DND-41 (cell line): ENCODE measurements around the gene CAPS2.

Experiments
- ATAC-seq: fragments of 200-7000 bp; cut with Tn5 transposase; 3 replicates; pipeline ENCODE4 v1.9.1; 2021; ENCODE audit warnings: low read depth; ENCODE audit not compliant: insufficient read depth
- DNase-seq: peaks from one replicate; pipeline ENCODE4 v3.0.0-alpha.2; 2020
- H2AFZ ChIP-seq: 2 replicates; pipeline ENCODE4 v1.6.0; 2012; ENCODE audit warnings: low read depth, low read length
- H3K27ac ChIP-seq: 2 replicates; pipeline ENCODE4 v1.5.1; 2012; ENCODE audit warnings: low read length, inconsistent platforms
- H3K27me3 ChIP-seq: fragments of 200-600 bp; sonication (generic); 2 replicates; pipeline ENCODE4 v1.6.0; 2012; ENCODE audit warnings: low read length, mild to moderate bottlenecking, inconsistent platforms; ENCODE audit not compliant: insufficient read depth, poor library complexity
- H3K36me3 ChIP-seq: 2 replicates; pipeline ENCODE4 v1.5.1; 2012; ENCODE audit warnings: low read length, inconsistent platforms; ENCODE audit not compliant: insufficient read depth
- H3K4me1 ChIP-seq: 2 replicates; pipeline ENCODE4 v1.5.1; 2012; ENCODE audit warnings: mild to moderate bottlenecking, low read length; ENCODE audit not compliant: insufficient read depth
- H3K4me2 ChIP-seq: 2 replicates; pipeline ENCODE4 v1.6.0; 2012; ENCODE audit warnings: mild to moderate bottlenecking, moderate library complexity, low read length, inconsistent platforms; ENCODE audit not compliant: insufficient read depth
- H3K4me3 ChIP-seq, 2 experiments: fragments of 200-600 bp in 1 of 2; shearing (Covaris generic) in 1 of 2; 2 replicates each; pipeline ENCODE4 v1.5.1; 2012 to 2016; ENCODE audit warnings: inconsistent platforms in 2 of 2, low read length in 2 of 2, mild to moderate bottlenecking in 2 of 2, low read depth in 1 of 2, moderate library complexity in 1 of 2
- H3K79me2 ChIP-seq: 2 replicates; pipeline ENCODE4 v1.6.0; 2012; ENCODE audit warnings: low read length, inconsistent platforms; ENCODE audit not compliant: insufficient read depth
- H3K9ac ChIP-seq: 2 replicates; pipeline ENCODE4 v1.6.0; 2012; ENCODE audit warnings: low read depth, mild to moderate bottlenecking, inconsistent platforms, low read length, moderate library complexity
- H3K9me3 ChIP-seq: 2 replicates; pipeline ENCODE4 v1.5.1; 2012; ENCODE audit warnings: low read length, moderate library complexity, mild to moderate bottlenecking, inconsistent platforms; ENCODE audit not compliant: insufficient read depth, severe bottlenecking
- H4K20me1 ChIP-seq: 2 replicates; pipeline ENCODE4 v1.6.0; 2012; ENCODE audit warnings: low read length; ENCODE audit not compliant: insufficient read depth
- CTCF ChIP-seq: IDR thresholded peaks from 2 replicates; pipeline ENCODE4 v1.5.1; 2012; ENCODE audit warnings: borderline replicate concordance, low read length, moderate library complexity, mild to moderate bottlenecking; ENCODE audit not compliant: poor library complexity, severe bottlenecking; ENCODE audit errors: extremely low read depth
- EZH2 ChIP-seq: IDR thresholded peaks from 3 replicates; pipeline ENCODE4 v1.6.1; 2012; ENCODE audit warnings: borderline replicate concordance, low read depth, mild to moderate bottlenecking, moderate library complexity, low read length, inconsistent platforms; ENCODE audit not compliant: severe bottlenecking

Gene CAPS2

GRCh38 chr12:75305412-75306332 lies 24.5 kb downstream of the CAPS2 start:
- Histone ChIP-seq H3K27me3 (no peaks in the 10 kb centered on the region), H2AFZ (no peak overlapping the region), H3K27ac (no peak overlapping the region), H4K20me1 (no peaks in the 10 kb centered on the region), H3K4me3 (no peak overlapping the region), H3K4me2 (no peak overlapping the region), H3K4me1 (no peaks in the 10 kb centered on the region), H3K9ac (no peak overlapping the region), H3K79me2 (no peaks in the 10 kb centered on the region), H3K9me3 (no peaks in the 10 kb centered on the region), H3K36me3 (no peaks in the 10 kb centered on the region)
- DNase-seq, result no peak
- TF ChIP-seq EZH2, result no peak
- no peak for TF ChIP-seq CTCF
- ATAC-seq, result no peak

DNA sequence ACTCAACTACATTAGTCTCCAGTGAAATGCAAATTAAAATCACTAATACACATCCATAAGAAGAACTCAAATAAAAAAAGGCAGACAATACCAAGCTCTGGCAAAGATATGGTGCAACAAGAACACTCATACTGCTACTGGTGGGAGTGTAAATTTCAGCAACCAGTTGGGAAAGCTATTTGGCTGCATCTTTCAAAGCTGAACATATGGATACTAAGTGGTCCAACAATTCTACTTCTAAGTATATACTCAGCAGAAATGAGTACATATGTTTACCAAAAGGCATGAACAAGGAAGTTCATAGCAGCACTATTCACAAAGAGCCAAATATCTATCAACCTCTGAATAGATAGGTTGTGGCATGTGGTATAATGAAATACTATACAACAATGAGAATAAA lies 27.3 kb downstream of the CAPS2 start:
- Histone ChIP-seq H3K79me2 (no peaks in the 10 kb centered on the region), H3K4me3 (no peak overlapping the region), H3K4me2 (no peak overlapping the region), H3K9me3 (no peaks in the 10 kb centered on the region), H2AFZ (no peak overlapping the region), H4K20me1 (no peaks in the 10 kb centered on the region), H3K9ac (no peak overlapping the region), H3K36me3 (no peaks in the 10 kb centered on the region), H3K27ac (no peak overlapping the region), H3K4me1 (no peaks in the 10 kb centered on the region), H3K27me3 (no peaks in the 10 kb centered on the region)
- DNase-seq, result no peak
- no peak for ATAC-seq
- no peak for TF ChIP-seq CTCF
- TF ChIP-seq EZH2, result no peak

GRCh38 chr12:75302225-75302624 lies 27.9 kb downstream of the CAPS2 start:
- Histone ChIP-seq H3K79me2 (no peaks in the 10 kb centered on the region), H4K20me1 (no peaks in the 10 kb centered on the region)

More at GRCh38 chr12:75302225-75302624, 27.9 kb downstream of the CAPS2 start:
- TF ChIP-seq EZH2, result no peak
- TF ChIP-seq CTCF, result no peak
- H3K4me1 ChIP-seq, result no peaks in the 10 kb centered on the region
- H3K27me3 ChIP-seq, result no peaks in the 10 kb centered on the region
- no peak overlapping the region for H3K27ac ChIP-seq
- ATAC-seq (no peak), DNase-seq (no peak)
- H3K4me2 ChIP-seq, result no peak overlapping the region
- H3K9ac ChIP-seq, result no peak overlapping the region
- no peaks in the 10 kb centered on the region for H3K36me3 ChIP-seq
- no peak overlapping the region for H2AFZ ChIP-seq
- no peak overlapping the region for H3K4me3 ChIP-seq
- no peaks in the 10 kb centered on the region for H3K9me3 ChIP-seq
